ENCODE data around the gene TACC2.

DNA sequence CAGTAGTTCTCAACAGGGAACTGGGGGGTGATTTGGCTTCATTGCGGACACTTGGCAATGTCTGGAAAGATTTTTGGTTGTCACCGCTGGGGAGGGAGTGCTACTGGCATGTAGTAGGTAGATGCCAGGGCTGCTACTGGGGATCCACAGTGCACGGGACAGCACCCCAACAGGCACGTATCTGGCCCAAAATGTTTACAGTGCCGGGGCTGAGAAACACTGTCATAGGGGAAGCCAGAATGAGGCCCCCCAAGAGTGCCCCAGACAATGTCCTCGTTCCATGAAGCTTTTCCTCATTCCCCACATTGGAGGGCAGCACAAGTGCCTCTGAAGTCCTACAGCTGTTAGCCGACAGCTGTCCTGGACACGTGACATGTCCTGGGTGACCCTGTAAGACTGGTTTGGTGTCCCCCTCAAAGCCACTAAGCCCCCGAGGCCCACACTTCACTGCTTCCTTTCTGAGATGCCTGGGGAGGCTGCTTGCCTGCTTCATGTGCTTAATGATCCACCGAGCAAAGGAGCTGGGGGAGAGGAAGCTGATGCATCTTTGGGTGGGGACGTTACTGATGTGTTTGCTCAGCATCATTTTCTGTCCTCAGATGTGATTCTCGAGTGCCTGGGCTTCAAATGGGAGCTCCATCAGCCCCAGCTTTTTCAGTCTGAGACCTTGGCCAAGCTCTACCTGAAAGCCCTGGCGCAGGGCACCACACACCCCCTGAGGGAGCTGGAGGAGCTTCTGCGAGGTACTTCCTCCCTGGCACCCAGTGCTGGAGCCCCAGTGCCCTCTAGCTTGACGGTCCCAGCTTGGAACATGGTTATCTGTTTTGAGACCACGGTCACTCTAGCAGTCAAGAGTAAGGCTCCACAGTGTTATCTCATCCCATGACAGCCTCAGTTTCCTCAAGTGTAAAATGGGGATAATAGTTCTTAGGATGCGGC, 296.8 kb downstream of the TACC2 start:
- TF ChIP-seq POLR2AphosphoS5 (IDR thresholded peaks at IDR 0.05; ENCODE audit: low read depth) (no peak), EZH2 (IDR thresholded peaks at IDR 0.05; ENCODE audit: low read depth, unreplicated experiment) (no peak), JUNB (IDR thresholded peaks at IDR 0.05; ENCODE audit: unreplicated experiment) (no peak), CREB1 (CRISPR knock-in tag; IDR thresholded peaks at IDR 0.05; ENCODE audit: low read depth) (no peak), EZH2phosphoT487 (IDR thresholded peaks at IDR 0.05; ENCODE audit: unreplicated experiment) (no peak), ZNF331 (CRISPR knock-in tag; IDR thresholded peaks at IDR 0.05; ENCODE audit: low read depth) (no peak), ZNF114 (CRISPR knock-in tag; IDR thresholded peaks at IDR 0.05) (no peak), STAT1 (IDR thresholded peaks at IDR 0.05; ENCODE audit: unreplicated experiment) (no peak), NANOG (IDR thresholded peaks at IDR 0.05; ENCODE audit: borderline replicate concordance) (no peak)
- TF ChIP-seq, protein P1, sequence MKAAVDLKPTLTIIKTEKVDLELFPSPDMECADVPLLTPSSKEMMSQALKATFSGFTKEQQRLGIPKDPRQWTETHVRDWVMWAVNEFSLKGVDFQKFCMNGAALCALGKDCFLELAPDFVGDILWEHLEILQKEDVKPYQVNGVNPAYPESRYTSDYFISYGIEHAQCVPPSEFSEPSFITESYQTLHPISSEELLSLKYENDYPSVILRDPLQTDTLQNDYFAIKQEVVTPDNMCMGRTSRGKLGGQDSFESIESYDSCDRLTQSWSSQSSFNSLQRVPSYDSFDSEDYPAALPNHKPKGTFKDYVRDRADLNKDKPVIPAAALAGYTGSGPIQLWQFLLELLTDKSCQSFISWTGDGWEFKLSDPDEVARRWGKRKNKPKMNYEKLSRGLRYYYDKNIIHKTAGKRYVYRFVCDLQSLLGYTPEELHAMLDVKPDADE (IDR thresholded peaks at IDR 0.05), result no peak
- TF ChIP-seq, protein P2, sequence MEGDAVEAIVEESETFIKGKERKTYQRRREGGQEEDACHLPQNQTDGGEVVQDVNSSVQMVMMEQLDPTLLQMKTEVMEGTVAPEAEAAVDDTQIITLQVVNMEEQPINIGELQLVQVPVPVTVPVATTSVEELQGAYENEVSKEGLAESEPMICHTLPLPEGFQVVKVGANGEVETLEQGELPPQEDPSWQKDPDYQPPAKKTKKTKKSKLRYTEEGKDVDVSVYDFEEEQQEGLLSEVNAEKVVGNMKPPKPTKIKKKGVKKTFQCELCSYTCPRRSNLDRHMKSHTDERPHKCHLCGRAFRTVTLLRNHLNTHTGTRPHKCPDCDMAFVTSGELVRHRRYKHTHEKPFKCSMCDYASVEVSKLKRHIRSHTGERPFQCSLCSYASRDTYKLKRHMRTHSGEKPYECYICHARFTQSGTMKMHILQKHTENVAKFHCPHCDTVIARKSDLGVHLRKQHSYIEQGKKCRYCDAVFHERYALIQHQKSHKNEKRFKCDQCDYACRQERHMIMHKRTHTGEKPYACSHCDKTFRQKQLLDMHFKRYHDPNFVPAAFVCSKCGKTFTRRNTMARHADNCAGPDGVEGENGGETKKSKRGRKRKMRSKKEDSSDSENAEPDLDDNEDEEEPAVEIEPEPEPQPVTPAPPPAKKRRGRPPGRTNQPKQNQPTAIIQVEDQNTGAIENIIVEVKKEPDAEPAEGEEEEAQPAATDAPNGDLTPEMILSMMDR (conservative IDR thresholded peaks at IDR 0.05; ENCODE audit: low read depth in 2 of 2), result no peak
- TF ChIP-seq, protein P3, sequence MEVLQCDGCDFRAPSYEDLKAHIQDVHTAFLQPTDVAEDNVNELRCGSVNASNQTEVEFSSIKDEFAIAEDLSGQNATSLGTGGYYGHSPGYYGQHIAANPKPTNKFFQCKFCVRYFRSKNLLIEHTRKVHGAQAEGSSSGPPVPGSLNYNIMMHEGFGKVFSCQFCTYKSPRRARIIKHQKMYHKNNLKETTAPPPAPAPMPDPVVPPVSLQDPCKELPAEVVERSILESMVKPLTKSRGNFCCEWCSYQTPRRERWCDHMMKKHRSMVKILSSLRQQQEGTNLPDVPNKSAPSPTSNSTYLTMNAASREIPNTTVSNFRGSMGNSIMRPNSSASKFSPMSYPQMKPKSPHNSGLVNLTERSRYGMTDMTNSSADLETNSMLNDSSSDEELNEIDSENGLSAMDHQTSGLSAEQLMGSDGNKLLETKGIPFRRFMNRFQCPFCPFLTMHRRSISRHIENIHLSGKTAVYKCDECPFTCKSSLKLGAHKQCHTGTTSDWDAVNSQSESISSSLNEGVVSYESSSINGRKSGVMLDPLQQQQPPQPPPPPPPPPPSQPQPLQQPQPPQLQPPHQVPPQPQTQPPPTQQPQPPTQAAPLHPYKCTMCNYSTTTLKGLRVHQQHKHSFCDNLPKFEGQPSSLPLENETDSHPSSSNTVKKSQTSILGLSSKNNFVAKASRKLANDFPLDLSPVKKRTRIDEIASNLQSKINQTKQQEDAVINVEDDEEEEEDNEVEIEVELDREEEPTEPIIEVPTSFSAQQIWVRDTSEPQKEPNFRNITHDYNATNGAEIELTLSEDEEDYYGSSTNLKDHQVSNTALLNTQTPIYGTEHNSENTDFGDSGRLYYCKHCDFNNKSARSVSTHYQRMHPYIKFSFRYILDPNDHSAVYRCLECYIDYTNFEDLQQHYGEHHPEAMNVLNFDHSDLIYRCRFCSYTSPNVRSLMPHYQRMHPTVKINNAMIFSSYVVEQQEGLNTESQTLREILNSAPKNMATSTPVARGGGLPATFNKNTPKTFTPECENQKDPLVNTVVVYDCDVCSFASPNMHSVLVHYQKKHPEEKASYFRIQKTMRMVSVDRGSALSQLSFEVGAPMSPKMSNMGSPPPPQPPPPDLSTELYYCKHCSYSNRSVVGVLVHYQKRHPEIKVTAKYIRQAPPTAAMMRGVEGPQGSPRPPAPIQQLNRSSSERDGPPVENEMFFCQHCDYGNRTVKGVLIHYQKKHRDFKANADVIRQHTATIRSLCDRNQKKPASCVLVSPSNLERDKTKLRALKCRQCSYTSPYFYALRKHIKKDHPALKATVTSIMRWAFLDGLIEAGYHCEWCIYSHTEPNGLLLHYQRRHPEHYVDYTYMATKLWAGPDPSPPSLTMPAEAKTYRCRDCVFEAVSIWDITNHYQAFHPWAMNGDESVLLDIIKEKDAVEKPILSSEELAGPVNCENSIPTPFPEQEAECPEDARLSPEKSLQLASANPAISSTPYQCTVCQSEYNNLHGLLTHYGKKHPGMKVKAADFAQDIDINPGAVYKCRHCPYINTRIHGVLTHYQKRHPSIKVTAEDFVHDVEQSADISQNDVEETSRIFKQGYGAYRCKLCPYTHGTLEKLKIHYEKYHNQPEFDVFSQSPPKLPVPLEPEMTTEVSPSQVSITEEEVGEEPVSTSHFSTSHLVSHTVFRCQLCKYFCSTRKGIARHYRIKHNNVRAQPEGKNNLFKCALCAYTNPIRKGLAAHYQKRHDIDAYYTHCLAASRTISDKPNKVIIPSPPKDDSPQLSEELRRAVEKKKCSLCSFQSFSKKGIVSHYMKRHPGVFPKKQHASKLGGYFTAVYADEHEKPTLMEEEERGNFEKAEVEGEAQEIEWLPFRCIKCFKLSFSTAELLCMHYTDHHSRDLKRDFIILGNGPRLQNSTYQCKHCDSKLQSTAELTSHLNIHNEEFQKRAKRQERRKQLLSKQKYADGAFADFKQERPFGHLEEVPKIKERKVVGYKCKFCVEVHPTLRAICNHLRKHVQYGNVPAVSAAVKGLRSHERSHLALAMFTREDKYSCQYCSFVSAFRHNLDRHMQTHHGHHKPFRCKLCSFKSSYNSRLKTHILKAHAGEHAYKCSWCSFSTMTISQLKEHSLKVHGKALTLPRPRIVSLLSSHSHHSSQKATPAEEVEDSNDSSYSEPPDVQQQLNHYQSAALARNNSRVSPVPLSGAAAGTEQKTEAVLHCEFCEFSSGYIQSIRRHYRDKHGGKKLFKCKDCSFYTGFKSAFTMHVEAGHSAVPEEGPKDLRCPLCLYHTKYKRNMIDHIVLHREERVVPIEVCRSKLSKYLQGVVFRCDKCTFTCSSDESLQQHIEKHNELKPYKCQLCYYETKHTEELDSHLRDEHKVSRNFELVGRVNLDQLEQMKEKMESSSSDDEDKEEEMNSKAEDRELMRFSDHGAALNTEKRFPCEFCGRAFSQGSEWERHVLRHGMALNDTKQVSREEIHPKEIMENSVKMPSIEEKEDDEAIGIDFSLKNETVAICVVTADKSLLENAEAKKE (CRISPR knock-in tag; IDR thresholded peaks at IDR 0.05), result no peak
- TF ChIP-seq, protein P4, sequence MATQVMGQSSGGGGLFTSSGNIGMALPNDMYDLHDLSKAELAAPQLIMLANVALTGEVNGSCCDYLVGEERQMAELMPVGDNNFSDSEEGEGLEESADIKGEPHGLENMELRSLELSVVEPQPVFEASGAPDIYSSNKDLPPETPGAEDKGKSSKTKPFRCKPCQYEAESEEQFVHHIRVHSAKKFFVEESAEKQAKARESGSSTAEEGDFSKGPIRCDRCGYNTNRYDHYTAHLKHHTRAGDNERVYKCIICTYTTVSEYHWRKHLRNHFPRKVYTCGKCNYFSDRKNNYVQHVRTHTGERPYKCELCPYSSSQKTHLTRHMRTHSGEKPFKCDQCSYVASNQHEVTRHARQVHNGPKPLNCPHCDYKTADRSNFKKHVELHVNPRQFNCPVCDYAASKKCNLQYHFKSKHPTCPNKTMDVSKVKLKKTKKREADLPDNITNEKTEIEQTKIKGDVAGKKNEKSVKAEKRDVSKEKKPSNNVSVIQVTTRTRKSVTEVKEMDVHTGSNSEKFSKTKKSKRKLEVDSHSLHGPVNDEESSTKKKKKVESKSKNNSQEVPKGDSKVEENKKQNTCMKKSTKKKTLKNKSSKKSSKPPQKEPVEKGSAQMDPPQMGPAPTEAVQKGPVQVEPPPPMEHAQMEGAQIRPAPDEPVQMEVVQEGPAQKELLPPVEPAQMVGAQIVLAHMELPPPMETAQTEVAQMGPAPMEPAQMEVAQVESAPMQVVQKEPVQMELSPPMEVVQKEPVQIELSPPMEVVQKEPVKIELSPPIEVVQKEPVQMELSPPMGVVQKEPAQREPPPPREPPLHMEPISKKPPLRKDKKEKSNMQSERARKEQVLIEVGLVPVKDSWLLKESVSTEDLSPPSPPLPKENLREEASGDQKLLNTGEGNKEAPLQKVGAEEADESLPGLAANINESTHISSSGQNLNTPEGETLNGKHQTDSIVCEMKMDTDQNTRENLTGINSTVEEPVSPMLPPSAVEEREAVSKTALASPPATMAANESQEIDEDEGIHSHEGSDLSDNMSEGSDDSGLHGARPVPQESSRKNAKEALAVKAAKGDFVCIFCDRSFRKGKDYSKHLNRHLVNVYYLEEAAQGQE (IDR thresholded peaks at IDR 0.05; ENCODE audit: unreplicated experiment), result no peak
